Neuron (in vitro differentiated cells): ENCODE data around the gene RPRD1B.

Experiments used
- H2AFZ ChIP-seq: one replicate; pipeline ENCODE4 v1.6.1; 2013; ENCODE audit warnings: low read depth, mild to moderate bottlenecking, inconsistent platforms, low read length, moderate library complexity
- H3K27me3 ChIP-seq: one replicate; pipeline ENCODE4 v1.6.1; 2013; ENCODE audit warnings: low read length; ENCODE audit not compliant: insufficient read depth
- H3K36me3 ChIP-seq: one replicate; pipeline ENCODE4 v1.6.1; 2013; ENCODE audit warnings: low read length; ENCODE audit not compliant: insufficient read depth
- H3K4me1 ChIP-seq: one replicate; pipeline ENCODE4 v1.6.1; 2013; ENCODE audit warnings: low read length; ENCODE audit not compliant: insufficient read depth
- H3K4me3 ChIP-seq: 2 replicates; pipeline ENCODE4 v1.5.1; 2013; ENCODE audit warnings: mild to moderate bottlenecking, low read length, moderate library complexity
- H3K9me3 ChIP-seq: one replicate; pipeline ENCODE4 v1.6.1; 2013; ENCODE audit warnings: low read length

The RPRD1B gene

GRCh38 chr20:38109591-38110524, 76.3 kb downstream of the RPRD1B start:
- H3K9me3 ChIP-seq, result no peaks in the 10 kb centered on the region
- H3K36me3 ChIP-seq, result no peaks in the 10 kb centered on the region
- H3K27me3 ChIP-seq, result no peaks in the 10 kb centered on the region
- H3K4me1 ChIP-seq, result no peaks in the 10 kb centered on the region
- no peak overlapping the region for H2AFZ ChIP-seq
- H3K4me3 ChIP-seq, result no peak overlapping the region

GRCh38 chr20:38110525-38111178, 77.1 kb downstream of the RPRD1B start:
- H3K4me1 ChIP-seq, result no peaks in the 10 kb centered on the region
- no peak overlapping the region for H3K4me3 ChIP-seq
- H3K27me3 ChIP-seq, result no peaks in the 10 kb centered on the region
- H3K9me3 ChIP-seq, result no peaks in the 10 kb centered on the region
- no peak overlapping the region for H2AFZ ChIP-seq
- H3K36me3 ChIP-seq, result no peaks in the 10 kb centered on the region

- H3K4me3 ChIP-seq, result no peak overlapping the region
These were observed 78.1 kb downstream of the RPRD1B start for GRCh38 chr20:38111366-38112232.

GRCh38 chr20:38112261-38112929, 78.8 kb downstream of the RPRD1B start:
- Histone ChIP-seq H3K4me1 (no peaks in the 10 kb centered on the region), H3K27me3 (no peaks in the 10 kb centered on the region), H2AFZ (no peak overlapping the region), H3K4me3 (no peak overlapping the region), H3K9me3 (no peaks in the 10 kb centered on the region), H3K36me3 (no peaks in the 10 kb centered on the region)

More at GRCh38 chr20:38111366-38112232, 78.1 kb downstream of the RPRD1B start:
- no peaks in the 10 kb centered on the region for H3K9me3 ChIP-seq
- no peaks in the 10 kb centered on the region for H3K4me1 ChIP-seq
- H2AFZ ChIP-seq, result no peak overlapping the region
- H3K36me3 ChIP-seq, result no peaks in the 10 kb centered on the region
- H3K27me3 ChIP-seq, result no peaks in the 10 kb centered on the region

GRCh38 chr20:38112930-38113294, 79.4 kb downstream of the RPRD1B start:
- Histone ChIP-seq H3K4me3 (no peak overlapping the region), H3K27me3 (no peaks in the 10 kb centered on the region), H2AFZ (no peak overlapping the region), H3K36me3 (no peaks in the 10 kb centered on the region), H3K9me3 (no peaks in the 10 kb centered on the region), H3K4me1 (no peaks in the 10 kb centered on the region)

- H3K36me3 ChIP-seq, result no peaks in the 10 kb centered on the region
- no peaks in the 10 kb centered on the region for H3K9me3 ChIP-seq
- H3K4me3 ChIP-seq, result no peak overlapping the region
- H3K27me3 ChIP-seq, result no peaks in the 10 kb centered on the region
- H3K4me1 ChIP-seq, result no peaks in the 10 kb centered on the region
- no peak overlapping the region for H2AFZ ChIP-seq
These were observed 80.1 kb downstream of the RPRD1B start for GRCh38 chr20:38113401-38114325.

- Histone ChIP-seq H2AFZ (no peak overlapping the region), H3K27me3 (no peaks in the 10 kb centered on the region), H3K36me3 (no peaks in the 10 kb centered on the region), H3K9me3 (no peaks in the 10 kb centered on the region), H3K4me1 (no peaks in the 10 kb centered on the region), H3K4me3 (no peak overlapping the region)
These were observed 80.8 kb downstream of the RPRD1B start for GRCh38 chr20:38114353-38114791.

- no peaks in the 10 kb centered on the region for H3K9me3 ChIP-seq
- H2AFZ ChIP-seq, result no peak overlapping the region
- H3K4me3 ChIP-seq, result no peak overlapping the region
These were observed 81.7 kb downstream of the RPRD1B start for GRCh38 chr20:38115205-38115604.

GRCh38 chr20:38115896-38116295, 82.3 kb downstream of the RPRD1B start:
- Histone ChIP-seq H2AFZ (no peak overlapping the region), H3K27me3 (no peaks in the 10 kb centered on the region), H3K36me3 (no peaks in the 10 kb centered on the region), H3K9me3 (no peaks in the 10 kb centered on the region), H3K4me1 (no peaks in the 10 kb centered on the region), H3K4me3 (no peak overlapping the region)

More at GRCh38 chr20:38115205-38115604, 81.7 kb downstream of the RPRD1B start:
- H3K4me1 ChIP-seq, result no peaks in the 10 kb centered on the region
- H3K27me3 ChIP-seq, result no peaks in the 10 kb centered on the region
- H3K36me3 ChIP-seq, result no peaks in the 10 kb centered on the region

- Histone ChIP-seq H3K27me3 (no peaks in the 10 kb centered on the region), H2AFZ (no peak overlapping the region)
These were observed 83.0 kb downstream of the RPRD1B start for GRCh38 chr20:38116409-38117165.

GRCh38 chr20:38117205-38117604, 83.7 kb downstream of the RPRD1B start:
- Histone ChIP-seq H2AFZ (no peak overlapping the region), H3K27me3 (no peaks in the 10 kb centered on the region), H3K36me3 (no peaks in the 10 kb centered on the region), H3K4me3 (no peak overlapping the region), H3K4me1 (no peaks in the 10 kb centered on the region), H3K9me3 (no peaks in the 10 kb centered on the region)

More at GRCh38 chr20:38116409-38117165, 83.0 kb downstream of the RPRD1B start:
- Histone ChIP-seq H3K36me3 (no peaks in the 10 kb centered on the region), H3K4me1 (no peaks in the 10 kb centered on the region), H3K4me3 (no peak overlapping the region), H3K9me3 (no peaks in the 10 kb centered on the region)
